ENCODE data around the gene KIAA0513.

DNA sequence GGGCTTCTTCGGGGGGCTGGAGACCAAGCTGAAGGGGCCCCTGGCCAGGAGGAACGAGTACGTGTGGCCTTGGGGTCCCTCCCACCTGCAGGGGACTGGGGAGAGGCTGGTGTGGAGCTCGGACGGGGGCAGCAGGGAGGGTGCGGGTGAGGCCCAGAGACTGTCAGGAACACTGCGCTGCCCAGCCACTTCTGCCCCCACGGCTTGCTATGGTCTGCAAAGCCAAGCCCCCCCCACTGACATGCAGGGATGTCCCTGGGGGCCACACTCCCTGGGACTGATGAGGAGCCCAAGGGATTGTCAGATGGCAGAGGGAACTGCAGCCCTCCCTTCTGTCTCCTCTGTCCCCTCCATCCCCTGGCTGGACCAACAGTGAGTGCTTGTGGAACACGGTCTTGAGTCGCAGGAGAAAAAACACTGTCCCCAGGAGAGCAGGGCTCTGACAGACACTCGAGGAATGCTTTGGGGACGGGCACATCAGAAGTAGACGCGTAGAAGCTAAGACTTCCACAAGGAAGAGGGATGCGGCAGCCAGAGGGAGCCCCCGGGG is 50.1 kb downstream of the KIAA0513 start:
- TF ChIP-seq, protein P1, sequence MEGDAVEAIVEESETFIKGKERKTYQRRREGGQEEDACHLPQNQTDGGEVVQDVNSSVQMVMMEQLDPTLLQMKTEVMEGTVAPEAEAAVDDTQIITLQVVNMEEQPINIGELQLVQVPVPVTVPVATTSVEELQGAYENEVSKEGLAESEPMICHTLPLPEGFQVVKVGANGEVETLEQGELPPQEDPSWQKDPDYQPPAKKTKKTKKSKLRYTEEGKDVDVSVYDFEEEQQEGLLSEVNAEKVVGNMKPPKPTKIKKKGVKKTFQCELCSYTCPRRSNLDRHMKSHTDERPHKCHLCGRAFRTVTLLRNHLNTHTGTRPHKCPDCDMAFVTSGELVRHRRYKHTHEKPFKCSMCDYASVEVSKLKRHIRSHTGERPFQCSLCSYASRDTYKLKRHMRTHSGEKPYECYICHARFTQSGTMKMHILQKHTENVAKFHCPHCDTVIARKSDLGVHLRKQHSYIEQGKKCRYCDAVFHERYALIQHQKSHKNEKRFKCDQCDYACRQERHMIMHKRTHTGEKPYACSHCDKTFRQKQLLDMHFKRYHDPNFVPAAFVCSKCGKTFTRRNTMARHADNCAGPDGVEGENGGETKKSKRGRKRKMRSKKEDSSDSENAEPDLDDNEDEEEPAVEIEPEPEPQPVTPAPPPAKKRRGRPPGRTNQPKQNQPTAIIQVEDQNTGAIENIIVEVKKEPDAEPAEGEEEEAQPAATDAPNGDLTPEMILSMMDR (IDR thresholded peaks at IDR 0.05) = no peak
- no peak for TF ChIP-seq SIN3A (IDR thresholded peaks at IDR 0.05; ENCODE audit: borderline replicate concordance, insufficient read depth, low read depth, low read length)
